Heart left ventricle (tissue), 13 donors: ENCODE data around the gene IGFBP7.

Experiments
- POLR2A ChIP-seq, 2 donors: fragments of 450-650 bp; IDR thresholded peaks; one replicate each; pipeline ENCODE4 v1.6.1; 2017; ENCODE audit warnings: antibody characterized with exemption in 2 of 2, mild to moderate bottlenecking in 2 of 2, moderate library complexity in 2 of 2
- TF ChIP-seq, protein P1 (sequence below), 12 donors: fragments of 200-600 bp; sonication (generic) in 4 of 12; IDR thresholded peaks; one replicate each; pipeline versions ENCODE4 v1.5.0 to v1.8.0; 2018 to 2022; ENCODE audit warnings: antibody characterized with exemption in 12 of 12, mild to moderate bottlenecking in 5 of 12
- donor health status: ischemic (EF 13 %, LVEDD 7.1; RV severe dilation, severe dysfunction).
- donor health status: DM: no; HTN: yes; CAD: no.
- donor health status: DM: no; HTN: no; CAD: no.
- donor health status: ischemic (EF 25% LVEDD 6.9; RV normal size, moderate dysfunction).
- donor health status: ischemic (EF 25% LVEDD 5.7; RV mildly dilated, moderate dysfunction).
- donor health status: ischemic (EF 35%, LVEDD 5.7; RV mildly dilated, moderate dysfunction).
- donor health status: nonischemic (EF 11% LVEDD 7.7; RV severe dilation, severe dysfunction).
- donor health status: DM: yes; HTN: yes; CAD: no.
- donor health status: PGD.
- donor health status: ischemic (EF 29% LVEDD 5.4; RV normal size, mild dysfunction).
- donor health status: nonischemic (EF 23%, LVEDD 6.1; RV moderate dilation, normal function).

DNA sequence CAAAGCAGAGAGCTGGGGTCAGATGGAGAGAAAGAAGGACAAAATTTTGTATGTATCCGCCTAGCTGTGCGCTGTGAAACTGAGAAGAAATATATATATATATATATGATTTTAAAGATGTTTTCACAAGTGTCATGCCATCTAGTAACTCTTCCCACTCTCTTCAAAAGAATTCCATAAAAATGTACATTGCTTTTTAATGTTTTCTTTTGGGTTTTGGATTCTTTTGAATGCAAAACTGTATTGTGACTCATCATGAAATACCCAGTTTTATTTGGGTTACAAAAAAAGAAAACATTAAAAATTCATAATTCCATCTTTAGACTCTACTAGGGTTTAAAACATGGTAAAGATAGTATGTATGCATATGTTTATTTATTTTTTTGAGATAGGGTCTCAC lies 34.3 kb upstream of the IGFBP7 start:
- TF ChIP-seq, protein P1, sequence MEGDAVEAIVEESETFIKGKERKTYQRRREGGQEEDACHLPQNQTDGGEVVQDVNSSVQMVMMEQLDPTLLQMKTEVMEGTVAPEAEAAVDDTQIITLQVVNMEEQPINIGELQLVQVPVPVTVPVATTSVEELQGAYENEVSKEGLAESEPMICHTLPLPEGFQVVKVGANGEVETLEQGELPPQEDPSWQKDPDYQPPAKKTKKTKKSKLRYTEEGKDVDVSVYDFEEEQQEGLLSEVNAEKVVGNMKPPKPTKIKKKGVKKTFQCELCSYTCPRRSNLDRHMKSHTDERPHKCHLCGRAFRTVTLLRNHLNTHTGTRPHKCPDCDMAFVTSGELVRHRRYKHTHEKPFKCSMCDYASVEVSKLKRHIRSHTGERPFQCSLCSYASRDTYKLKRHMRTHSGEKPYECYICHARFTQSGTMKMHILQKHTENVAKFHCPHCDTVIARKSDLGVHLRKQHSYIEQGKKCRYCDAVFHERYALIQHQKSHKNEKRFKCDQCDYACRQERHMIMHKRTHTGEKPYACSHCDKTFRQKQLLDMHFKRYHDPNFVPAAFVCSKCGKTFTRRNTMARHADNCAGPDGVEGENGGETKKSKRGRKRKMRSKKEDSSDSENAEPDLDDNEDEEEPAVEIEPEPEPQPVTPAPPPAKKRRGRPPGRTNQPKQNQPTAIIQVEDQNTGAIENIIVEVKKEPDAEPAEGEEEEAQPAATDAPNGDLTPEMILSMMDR (IDR thresholded peaks at IDR 0.05) = no peak
- no peak for TF ChIP-seq POLR2A (IDR thresholded peaks at IDR 0.05)
